NCI-H187 treated with DMSO at 0.1 percent for 48 hours (cell line): ENCODE measurements around the gene ZNF316.
"Not testable (repeated sequence)": the region's sequence is repeated elsewhere in the genome, so short reads cannot be mapped to it uniquely, and the experiment has no call there.

Experiments used
- DNase-seq: peaks from one replicate; lab custom pipeline; 2025; lab: John Stamatoyannopoulos, UW

Gene ZNF316

DNA sequence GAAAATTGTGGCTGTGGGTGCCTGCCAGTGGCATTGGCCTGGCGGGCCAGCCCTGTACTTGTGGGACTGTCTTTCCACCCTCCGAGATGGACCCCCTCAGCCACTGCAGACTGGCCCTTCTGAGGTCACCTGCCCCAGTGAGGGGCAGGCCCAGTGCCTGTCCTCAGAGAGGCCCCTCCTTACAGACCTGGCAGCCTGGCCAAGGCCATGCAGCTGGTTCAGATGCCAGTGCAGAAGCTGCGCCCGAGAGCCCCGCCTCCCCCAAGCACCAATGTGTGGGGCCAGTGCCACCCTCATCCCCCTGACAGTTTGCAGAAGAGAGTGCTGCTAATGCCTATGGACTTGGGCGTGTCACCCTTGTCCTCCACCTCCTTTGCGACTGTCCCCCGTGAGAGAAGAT, 10.0 kb downstream of the ZNF316 start:
- no peak for DNase-seq

DNA sequence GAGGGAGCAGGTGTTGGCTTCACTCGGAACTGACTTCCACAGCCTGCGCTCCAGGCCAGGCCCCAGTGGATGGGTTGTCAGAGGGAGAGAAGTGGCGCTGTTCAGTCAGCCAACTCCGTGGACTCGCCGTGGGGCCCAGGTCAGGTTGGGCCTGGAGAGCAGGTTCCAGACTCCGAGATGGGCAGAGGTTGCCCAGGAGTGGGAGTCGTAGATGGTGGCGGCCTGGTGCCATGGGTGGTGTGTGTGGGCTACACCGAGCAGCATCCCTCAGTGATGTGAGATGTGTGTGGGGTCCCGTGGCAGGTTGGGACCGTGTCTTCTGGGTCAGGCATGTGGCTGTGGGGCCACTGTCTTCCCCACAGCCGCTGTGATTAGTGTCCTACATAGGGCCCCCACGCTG, 10.4 kb downstream of the ZNF316 start:
- DNase-seq = no peak

DNA sequence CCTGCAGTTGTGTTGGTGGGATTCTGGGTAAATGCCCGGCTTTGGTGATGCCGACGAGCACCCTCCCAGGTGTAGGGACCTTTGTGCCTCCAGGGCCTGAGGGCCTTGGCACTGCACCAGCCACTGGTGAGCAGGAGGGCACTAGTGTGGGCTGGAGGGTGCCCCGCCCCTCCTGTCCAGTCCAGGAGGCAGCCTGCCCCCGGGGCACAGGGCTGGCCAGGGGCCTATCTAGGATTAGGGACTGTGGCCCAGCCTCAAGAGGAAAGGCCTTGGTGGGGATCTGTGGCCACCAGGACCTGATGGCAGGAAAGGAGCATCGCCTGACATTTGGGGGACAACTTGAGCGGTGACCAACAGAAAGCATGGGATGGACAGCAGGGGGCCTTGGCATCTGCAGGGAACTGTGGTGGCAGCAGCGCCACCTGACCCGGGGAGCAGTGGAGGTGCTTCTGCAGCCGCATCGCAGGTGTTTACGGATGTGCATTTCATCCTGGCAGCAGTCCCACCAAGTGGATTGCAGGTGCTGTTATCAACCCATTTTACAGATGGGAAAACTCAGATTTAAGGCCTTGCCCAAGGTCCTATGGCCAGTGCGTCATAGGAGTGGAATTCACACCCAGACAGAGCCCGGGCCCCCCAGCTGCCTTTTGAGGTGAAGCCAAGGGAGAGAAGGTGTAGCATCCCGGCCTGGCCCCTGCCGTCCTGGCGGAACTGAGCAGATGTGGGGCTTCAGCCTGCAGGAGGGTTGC, 11.1 kb downstream of the ZNF316 start:
- no peak for DNase-seq

DNA sequence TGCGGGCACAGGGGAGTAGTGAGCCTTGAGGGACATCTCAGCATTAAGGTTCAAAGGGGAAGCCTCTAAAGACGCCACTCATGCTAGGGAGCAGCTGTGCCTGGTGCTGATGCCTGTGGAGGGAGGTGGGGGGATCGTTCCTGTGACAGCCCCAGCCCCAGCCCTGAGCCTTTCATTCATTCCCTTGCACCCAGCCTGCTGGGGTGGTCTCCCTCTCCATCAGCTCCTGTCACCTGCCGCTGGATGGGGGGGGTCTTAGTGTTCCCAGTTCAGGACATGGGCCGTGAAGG, 11.6 kb downstream of the ZNF316 start:
- DNase-seq = no peak

DNA sequence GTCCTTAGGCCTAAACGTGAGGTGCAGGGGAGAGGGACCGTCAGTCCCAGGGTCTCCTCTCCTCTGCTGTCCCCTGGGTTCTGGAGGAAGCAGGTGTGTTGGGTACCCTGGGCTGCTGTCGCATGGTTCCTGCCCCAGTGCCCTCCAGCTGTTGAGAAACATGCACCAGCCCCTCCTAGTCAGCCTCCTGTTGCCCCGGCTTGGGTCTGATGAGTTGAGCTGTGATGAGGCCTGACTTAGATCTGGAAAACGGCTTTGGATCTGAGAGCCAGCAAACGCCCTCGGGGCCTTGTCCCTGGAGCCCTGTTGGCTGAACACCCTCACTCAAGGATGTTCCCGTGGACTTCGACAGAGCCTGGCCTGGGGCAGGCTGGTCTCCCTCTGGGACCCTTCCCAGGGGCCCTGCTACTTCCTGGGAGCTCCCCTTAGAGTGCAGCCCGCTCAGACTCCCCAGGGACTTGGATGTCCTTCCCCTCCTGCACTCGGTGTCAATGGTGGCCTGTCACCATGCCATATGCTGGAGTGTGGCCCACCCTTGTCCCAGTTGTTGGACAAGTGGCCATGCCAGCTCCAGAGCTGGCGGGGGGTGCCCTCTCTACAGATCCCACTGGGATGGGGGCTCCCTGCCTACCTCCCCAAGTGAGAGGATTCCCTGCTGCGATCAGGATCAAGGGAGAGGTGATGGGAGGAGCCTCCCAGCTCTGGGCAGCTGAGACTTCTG, 12.3 kb downstream of the ZNF316 start:
- DNase-seq = no peak

DNA sequence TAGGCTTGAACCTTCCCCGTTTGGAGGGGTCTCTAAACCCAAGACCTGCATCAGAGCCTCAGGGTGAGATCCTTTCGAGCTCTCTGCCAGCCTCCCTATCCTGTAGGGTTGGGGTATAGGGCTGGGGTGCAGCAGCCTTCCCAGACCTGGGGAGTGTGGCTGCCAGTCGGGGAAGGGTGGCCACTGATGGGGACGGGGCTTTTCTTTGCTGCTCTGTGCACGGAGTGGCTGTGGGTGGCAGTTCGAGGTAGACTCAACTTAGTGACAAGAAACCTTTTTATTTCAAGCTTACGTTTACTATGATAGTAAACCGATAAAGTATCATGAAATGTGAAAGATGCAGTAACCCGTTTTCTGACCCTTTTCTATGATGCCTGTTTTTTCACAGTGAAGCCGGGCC, 13.0 kb downstream of the ZNF316 start:
- DNase-seq = no peak

DNA sequence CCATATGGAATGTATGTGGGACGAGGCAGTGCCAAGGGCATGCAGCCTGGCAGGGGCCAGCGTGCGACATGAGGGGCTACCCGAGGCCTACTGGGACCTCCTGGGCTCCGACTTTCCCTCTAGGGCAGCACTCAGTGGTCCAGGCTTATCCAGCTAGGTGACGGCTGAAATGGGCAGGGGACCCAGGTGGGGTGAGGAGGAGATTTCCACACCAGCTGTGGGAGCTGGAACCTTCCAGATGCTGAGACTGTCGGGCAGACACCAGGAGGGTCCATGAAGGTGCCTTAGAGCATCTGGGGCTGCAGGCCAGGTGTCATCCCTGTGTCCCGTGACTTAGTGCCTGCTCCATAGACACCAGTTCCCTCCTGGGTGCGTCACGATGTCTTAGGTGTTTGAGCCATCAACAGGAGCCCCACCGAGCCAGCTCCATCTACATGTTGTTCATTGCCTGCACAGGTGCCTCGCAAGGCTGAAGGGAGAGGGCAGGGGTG, 13.4 kb downstream of the ZNF316 start:
- no peak for DNase-seq

DNA sequence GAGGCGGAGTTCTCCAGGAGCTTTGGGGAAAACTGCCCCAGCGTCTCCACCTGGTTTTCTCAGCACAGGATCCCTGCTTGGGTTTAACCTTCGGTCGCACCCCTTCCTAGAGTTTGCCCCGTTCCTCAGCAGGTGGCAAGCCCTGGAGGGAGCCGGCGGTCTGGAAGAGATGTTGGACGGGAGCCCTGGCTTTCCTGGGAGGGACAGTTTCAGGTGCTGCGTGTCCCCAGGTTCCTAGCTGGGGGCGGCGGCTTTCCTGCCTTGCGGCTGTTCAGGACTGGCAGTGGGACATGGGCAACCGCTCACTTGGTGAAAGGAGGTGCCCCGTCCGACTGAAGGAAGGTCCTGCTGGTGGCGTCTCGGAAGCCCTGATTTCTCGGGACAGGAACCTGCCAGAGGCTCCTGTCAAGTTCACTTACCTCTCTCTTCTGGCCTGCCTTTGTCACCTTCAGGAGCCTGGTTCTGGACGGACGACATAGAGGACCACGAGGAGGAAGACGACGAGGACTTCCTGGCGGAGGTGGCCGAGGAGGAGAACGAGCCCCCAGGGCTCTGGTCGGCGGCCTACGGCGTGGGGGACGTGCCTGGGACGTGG, 14.8 kb downstream of the ZNF316 start:
- no peak for DNase-seq

DNA sequence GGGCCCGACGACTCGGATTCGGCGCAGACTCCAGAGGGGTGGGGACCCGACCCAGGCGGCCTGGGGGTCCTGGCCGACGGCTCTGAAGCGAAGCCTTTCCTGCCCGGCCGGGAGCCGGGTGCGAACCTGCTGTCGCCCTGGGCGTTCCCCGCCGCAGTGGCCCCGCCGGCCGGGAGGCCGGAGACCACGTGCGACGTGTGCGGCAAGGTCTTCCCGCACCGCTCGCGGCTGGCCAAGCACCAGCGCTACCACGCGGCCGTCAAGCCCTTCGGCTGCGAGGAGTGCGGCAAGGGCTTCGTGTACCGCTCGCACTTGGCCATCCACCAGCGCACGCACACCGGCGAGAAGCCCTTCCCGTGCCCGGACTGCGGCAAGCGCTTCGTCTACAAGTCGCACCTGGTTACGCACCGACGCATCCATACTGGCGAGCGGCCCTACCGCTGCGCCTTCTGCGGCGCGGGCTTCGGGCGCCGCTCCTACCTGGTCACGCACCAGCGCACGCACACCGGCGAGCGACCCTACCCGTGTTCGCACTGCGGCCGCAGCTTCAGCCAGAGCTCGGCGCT, 15.4 kb downstream of the ZNF316 start:
- no peak for DNase-seq

DNA sequence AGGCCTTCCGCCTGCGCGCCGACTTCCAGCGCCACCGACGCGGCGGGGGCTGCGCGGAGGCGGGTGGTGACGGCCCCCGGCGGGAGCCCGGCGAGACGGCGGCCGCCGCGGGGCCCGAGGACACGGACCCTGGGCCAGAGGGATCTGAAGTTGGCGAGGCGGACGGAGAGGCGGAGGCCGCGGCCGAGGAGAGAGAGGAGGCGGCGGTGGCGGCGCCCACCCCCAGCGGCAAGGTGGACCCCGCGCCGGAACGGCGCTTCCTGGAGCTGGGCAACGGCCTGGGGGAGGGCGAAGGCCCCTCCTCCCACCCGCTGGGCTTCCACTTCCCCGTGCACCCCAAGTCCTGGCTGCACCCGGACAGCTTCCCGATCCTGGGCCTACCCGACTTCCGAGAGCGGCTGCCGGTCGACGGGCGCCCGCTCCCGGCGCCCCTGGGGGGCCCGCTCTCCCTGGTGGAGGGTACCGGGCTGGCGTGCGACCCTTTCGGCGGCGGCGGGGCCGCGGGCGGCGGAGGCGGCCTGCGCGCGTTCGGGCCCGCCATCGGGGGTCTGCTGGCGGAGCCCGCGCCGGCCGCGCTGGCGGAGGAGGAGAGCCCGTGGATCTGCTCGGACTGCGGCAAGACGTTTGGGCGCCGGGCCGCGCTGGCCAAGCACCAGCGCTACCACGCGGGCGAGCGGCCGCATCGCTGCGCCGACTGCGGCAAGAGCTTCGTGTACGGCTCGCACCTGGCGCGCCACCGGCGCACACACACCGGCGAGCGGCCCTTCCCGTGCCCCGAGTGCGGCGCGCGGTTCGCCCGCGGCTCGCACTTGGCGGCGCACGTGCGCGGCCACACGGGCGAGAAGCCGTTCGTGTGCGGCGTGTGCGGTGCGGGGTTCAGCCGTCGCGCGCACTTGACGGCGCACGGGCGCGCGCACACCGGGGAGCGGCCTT, 16.2 kb downstream of the ZNF316 start:
- no peak for DNase-seq

DNA sequence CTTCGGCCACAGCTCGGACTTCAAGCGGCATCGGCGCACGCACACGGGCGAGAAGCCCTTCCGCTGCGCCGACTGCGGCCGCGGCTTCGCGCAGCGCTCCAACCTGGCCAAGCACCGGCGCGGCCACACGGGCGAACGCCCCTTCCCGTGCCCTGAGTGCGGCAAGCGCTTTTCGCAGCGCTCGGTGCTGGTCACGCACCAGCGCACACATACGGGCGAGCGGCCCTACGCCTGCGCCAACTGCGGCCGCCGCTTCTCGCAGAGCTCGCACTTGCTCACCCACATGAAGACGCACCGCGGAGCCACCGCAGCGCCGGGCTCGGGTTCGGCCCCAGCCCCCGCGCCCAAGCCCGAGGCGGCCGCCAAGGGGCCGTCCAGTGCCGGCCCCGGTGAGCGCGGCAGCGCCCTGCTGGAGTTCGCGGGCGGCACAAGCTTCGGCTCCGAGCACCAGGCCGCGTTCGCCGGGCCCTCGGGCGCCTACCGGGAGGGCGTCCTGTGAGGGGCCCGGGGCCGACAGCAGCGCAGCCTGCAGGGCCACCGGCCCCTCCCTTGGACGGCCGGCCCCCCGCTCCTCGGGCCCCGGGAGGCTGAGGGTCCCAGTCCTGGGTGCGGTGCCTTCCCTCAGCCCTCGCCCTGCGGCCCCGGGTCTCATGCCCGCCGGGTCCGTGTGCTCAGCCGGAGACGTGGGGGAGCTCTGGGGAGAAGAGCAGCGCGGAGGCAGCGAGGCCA, 17.2 kb downstream of the ZNF316 start:
- DNase-seq = no peak

DNA sequence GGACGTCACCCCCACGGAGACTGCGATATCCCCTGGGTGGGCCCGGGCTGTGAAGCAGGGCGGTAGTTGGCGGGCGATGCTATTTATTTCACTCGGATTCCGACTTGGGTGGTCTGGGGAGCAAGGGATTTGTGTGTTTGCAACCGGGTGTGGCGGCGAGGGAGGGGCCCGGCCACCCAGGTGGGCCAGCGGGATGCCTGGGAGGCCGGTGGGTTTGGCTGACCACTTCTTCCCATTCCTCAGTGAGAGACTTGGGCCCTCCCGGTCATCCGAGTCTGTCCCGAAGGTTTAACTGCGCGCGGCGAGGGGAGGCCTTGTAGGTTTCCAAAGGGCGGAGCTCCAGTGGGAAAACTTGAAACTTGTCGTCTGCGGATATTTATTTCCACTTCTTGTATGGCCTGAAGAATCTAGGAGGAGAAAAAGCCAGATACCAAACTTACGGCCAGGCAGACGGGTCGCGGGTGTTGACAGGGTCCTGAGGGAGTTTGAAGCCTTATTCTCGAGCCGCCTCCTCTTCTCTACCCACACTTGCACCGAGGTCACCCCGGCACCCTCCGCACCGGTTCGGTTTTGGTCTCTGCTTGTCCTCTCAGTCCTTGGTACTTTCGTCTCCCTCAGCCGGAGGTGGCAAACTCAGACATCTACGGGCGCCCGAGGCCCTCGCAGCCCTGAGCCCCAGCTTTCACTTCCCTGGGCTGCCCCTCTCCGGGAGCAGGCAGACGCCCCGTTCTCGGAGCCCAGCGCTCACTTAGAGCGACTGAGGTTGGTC, 17.9 kb downstream of the ZNF316 start:
- no peak for DNase-seq

DNA sequence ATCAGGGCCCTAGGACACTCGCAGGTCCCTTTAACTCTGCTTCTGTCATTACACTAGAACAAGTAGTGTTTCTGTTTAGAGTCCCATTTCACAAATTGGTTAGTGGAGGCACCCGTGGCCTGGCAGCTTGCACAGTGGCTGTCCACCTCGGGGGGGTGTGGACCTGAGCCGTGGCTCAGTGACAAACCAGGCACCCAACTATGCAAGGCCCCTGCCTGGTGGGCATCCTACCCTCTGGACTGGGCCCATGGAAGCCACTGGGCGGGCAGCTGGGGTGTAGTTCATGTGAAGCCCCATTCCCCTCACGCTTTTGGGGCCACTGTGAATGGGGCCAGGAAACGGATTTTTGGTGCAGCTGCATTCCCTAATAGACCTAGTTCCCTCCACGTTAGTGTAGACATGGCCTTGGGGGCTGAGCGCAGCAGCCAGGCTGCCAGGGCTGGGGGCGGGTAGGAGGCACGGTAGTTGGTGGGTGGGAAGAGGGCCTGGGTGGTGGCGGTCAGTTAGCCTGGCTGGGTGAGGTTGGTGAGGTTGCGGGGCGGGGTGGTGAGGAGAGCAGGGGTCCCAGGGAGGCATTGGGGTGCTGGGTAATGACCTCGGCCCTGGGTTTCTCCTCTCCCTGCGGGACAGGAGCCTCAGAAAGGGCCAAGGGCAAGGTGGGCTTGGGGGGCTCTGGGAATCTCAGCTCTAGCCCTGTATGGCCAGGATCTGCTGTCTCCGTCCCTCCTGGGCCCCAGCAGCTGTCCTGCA, 18.7 kb downstream of the ZNF316 start:
- no peak for DNase-seq

DNA sequence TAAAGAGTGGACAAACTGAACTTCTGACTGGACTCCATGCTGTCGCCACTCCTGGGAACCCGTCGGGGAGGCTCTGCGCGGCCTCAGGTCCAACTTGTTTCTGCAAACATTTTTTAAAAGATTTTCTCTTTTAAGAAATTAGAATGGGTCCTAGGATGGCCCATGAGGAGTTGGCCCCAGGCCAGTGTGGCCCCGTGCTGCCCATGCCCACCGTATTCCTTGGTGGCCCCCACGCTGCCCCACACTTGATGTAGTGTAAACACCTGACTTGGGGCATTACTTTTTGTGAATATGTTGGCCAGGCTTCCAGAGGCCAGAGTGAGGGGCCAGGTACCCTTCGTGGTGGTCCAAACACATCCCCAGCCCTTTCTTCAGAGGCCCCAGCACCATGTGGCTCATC, 19.3 kb downstream of the ZNF316 start:
- no peak for DNase-seq

DNA sequence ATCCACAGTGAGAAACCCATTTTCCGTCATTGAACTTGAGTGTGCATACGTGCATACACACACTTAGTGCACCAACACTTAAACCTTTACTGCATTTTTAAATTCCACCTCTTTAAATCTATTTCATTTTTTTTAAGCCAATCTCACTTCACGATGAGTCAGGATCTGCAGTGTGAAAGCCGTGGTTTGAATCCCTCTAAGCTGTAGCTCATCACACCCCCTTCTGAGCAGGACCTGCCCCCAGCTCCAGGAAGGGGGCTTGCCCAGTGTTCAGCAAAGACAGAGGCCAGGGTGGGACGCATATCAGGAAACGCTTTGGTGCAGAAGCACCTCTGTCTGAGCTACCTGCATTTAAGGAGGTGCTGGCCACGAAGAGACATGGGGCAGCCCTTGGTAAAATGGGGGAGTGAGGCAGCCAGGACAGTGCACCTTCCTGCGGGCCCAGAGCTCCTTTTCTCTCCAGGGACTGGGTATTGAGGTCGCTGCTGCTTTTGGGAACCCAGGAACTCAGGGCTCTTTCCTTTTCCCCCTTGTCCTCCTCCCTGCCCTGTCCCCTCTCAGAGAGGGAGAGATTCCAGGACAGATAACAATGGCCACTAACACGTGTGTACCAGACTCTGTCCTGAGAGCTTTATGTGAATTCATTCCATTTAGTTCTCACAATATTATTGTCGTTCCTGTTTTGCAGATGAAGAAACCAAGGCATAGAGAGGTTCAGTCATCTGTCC, 21.7 kb downstream of the ZNF316 start:
- no peak for DNase-seq

DNA sequence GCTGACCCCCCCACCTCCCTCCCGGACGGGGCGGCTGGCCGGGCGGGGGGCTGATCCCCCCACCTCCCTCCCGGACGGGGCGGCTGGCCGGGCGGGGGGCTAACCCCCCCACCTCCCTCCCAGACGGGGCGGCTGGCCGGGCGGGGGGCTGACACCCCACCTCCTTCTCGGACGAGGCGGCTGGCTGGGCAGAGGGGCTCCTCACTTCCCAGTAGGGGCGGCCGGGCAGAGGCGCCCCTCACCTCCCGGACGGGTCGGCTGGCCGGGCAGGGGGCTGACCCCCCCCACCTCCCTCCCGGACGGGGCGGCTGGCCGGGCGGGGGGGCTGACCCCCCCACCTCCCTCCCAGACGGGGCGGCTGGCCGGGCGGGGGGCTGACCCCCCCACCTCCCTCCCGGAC, 33.7 kb downstream of the ZNF316 start:
- DNase-seq = not testable (repeated sequence)

DNA sequence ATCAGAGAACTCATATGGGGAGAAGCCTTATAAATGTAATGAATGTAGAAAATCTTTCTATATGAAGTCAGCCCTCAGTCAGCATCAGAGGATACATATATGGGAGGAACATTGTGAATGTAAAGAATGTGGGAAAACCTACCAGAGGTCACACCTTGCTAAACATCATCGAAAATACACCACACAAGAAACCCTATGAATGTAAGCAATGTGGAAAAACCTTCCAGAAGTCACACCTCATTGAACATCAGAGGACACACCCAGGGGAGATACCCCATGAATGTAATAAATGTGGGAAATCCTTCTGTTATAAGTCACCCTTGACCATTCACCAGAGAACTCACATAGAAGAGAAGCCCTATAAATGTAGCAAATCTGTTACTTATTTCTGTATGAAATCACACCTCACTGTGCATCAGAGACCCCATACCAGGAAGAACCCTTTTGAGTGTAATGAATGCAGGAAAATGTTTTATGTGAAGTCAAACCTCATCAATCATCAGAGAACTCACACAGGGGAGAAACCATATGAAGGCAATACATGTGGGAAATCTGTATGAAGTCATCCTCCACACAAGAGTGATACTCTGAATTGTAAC, 38.8 kb downstream of the ZNF316 start:
- DNase-seq = no peak

DNA sequence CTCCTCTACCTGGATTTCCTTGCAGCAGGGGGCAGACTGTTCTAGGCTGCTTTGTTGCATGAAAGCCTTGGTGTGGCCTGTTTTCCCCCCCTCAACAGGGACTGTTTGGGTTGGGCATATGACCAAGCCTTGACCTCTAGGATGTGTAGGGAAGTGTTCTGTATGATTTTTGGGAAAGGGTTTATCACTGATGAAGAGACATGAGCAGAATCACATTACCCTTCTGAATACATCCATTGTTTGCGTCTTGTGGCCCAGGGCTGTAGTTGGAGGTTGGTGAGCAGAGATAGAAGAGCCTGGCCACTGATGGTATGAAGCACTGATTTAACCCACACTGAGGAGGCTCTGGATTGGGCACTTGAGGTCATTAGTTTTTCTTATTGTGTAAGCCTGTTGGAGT, 43.0 kb downstream of the ZNF316 start:
- DNase-seq = no peak

DNA sequence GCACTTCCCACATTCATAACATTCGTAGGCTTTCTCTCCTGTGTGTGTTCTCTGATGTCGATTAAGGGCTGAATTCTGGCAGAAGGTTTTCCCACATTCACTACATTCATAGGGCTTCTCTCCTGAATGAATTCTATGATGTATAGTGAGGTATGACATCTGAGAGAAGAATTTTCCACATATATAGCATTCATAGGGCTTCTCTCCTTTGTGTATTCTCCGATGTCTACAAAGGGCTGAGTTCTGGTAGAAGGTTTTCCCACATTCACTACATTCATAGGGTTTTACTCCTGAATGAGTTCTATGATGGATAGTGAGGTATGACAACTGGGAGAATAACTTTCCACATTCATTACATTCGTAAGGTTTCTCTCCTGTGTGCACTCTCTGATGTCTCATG, 54.0 kb downstream of the ZNF316 start:
- no peak for DNase-seq
